ENCODE data around the gene STX17. TPM values are rescaled to one million over a fixed set of nuclear protein-coding genes. Genes with fewer than 3 reads are reported as not detected.
"Not testable (repeated sequence)": the region's sequence is repeated elsewhere in the genome, so short reads cannot be mapped to it uniquely, and the experiment has no call there.

Gene STX17
- 12.1 and 20.4 TPM in 2 replicates for total RNA-seq

GRCh38 chr9:99906403-99907207 lies at the start of gene STX17:
Gene STX17 (plus strand): TSS chr9:99906654. CDS start chr9:99915240, 8,586 bp downstream.
- Histone ChIP-seq H3K36me3 (ENCODE audit: control insufficient read depth, insufficient read depth, low read length) (no peaks in the 10 kb centered on the region), H3K27me3 (ENCODE audit: control insufficient read depth, insufficient read depth, low read length) (no peaks in the 10 kb centered on the region), H3K4me3 (ENCODE audit: low read depth, low read length) (peak within 1 kb of the TSS; percentile 81)
- FAIRE-seq (no peak), DNase-seq (ENCODE audit: low read depth) (peak; percentile 58)
- peak; percentile 8 for TF ChIP-seq CTCF (IDR thresholded peaks at IDR 0.05; ENCODE audit: insufficient read depth, low read length, severe bottlenecking)

GRCh38 chr9:99857576-99857975 lies 48.9 kb upstream of the STX17 start:
- not testable (repeated sequence) for H3K27me3 ChIP-seq (ENCODE audit: control insufficient read depth, insufficient read depth, low read length); FAIRE-seq; H3K4me3 ChIP-seq (ENCODE audit: low read depth, low read length); H3K36me3 ChIP-seq (ENCODE audit: control insufficient read depth, insufficient read depth, low read length); DNase-seq (ENCODE audit: low read depth)

- DNase-seq (ENCODE audit: low read depth), result no peak
- TF ChIP-seq CTCF (IDR thresholded peaks at IDR 0.05; ENCODE audit: insufficient read depth, low read length, severe bottlenecking), result no peak
- FAIRE-seq, result no peak
- no peaks in the 10 kb centered on the region for H3K27me3 ChIP-seq (ENCODE audit: control insufficient read depth, insufficient read depth, low read length)
- no peak overlapping the region for H3K4me3 ChIP-seq (ENCODE audit: low read depth, low read length)
- no peaks in the 10 kb centered on the region for H3K36me3 ChIP-seq (ENCODE audit: control insufficient read depth, insufficient read depth, low read length)
Measured at GRCh38 chr9:99858087-99858486, 48.4 kb upstream of the STX17 start.

GRCh38 chr9:99859243-99859980 lies 47.0 kb upstream of the STX17 start:
- peak; percentile 43 for FAIRE-seq
- DNase-seq (ENCODE audit: low read depth), result peak; percentile 58

GRCh38 chr9:99860266-99860665 lies 46.2 kb upstream of the STX17 start:
- no peak for TF ChIP-seq CTCF (IDR thresholded peaks at IDR 0.05; ENCODE audit: insufficient read depth, low read length, severe bottlenecking)
- FAIRE-seq (no peak), DNase-seq (ENCODE audit: low read depth) (no peak)
- no peak overlapping the region for H3K4me3 ChIP-seq (ENCODE audit: low read depth, low read length)
- H3K36me3 ChIP-seq (ENCODE audit: control insufficient read depth, insufficient read depth, low read length), result no peaks in the 10 kb centered on the region
- H3K27me3 ChIP-seq (ENCODE audit: control insufficient read depth, insufficient read depth, low read length), result no peaks in the 10 kb centered on the region

More at GRCh38 chr9:99859243-99859980, 47.0 kb upstream of the STX17 start:
- Histone ChIP-seq H3K4me3 (ENCODE audit: low read depth, low read length) (no peak overlapping the region), H3K36me3 (ENCODE audit: control insufficient read depth, insufficient read depth, low read length) (no peaks in the 10 kb centered on the region), H3K27me3 (ENCODE audit: control insufficient read depth, insufficient read depth, low read length) (no peaks in the 10 kb centered on the region)
- TF ChIP-seq CTCF (IDR thresholded peaks at IDR 0.05; ENCODE audit: insufficient read depth, low read length, severe bottlenecking), result no peak

- no peaks in the 10 kb centered on the region for H3K36me3 ChIP-seq (ENCODE audit: control insufficient read depth, insufficient read depth, low read length)
- FAIRE-seq, result no peak
- H3K27me3 ChIP-seq (ENCODE audit: control insufficient read depth, insufficient read depth, low read length), result no peaks in the 10 kb centered on the region
- DNase-seq (ENCODE audit: low read depth), result no peak
- no peak overlapping the region for H3K4me3 ChIP-seq (ENCODE audit: low read depth, low read length)
- no peak for TF ChIP-seq CTCF (IDR thresholded peaks at IDR 0.05; ENCODE audit: insufficient read depth, low read length, severe bottlenecking)
Measured at GRCh38 chr9:99863955-99864354, 42.5 kb upstream of the STX17 start.
